Hypothalamus (tissue), 51 donors: Measurements from ENCODE around the gene DEFB124.
"Not testable (repeated sequence)": the region's sequence is repeated elsewhere in the genome, so short reads cannot be mapped to it uniquely, and the experiment has no call there.

ENCODE experiments used
- DNase-seq, 51 donors: peaks; one replicate each; lab custom pipeline; 2025; lab: John Stamatoyannopoulos, UW

DEFB124 gene

DNA sequence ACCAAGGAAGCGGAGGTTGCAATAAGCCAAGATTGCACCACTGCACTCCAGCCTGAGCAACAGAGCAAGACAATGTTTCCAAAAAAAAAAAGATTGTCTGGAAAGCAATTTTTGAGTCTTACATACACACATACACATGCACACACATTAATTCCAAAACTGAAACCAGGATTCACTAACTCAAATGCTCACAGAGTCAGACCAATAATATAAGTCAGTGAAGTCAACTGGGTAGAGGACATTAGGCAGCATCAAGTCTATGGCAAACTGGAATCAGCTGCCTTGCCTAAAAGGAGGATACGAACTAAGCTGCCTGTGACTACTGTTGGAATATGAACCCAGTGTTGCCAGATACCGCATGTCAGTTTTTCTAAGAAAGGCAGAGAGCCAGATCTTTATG is 15.8 kb upstream of the DEFB124 start:
- DNase-seq, result no peak

DNA sequence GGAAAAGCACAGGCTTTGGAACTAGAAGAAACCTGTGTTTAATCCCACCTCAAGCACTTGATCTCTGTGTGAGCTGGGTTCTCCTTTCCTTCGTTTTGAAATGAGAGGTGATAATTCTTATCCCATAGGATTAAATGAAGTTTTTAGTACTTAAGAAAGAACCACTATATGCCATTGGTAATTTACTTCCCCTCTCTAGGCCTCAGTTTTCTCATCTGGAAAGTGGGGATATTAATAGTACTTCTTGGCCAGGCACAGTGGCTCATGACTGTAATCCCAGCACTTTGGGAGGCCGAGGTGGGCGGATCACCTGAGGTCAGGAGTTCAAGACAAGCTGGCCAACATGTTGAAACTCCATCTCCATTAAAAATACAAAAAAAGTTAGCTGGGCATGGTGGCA is 14.2 kb upstream of the DEFB124 start:
- no peak for DNase-seq

DNA sequence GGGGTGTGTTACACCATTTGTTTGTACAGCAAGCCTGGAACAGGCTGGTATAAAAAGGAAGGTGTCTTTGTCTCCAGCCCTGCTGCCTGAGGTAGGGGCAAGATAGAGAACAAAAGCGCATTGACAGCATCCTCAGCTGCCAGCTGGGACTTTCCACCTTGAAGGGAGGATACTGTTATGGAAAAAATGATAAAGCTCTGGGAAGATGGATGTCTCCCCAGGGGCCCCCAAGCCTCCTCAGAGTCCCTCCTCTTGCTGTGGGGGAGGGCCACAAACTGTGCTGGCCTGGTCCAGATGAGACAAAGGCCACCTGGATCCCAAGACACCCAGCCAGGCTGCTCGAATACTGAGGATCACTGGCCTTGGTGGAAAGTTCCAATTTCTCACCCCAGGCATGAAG is 13.2 kb upstream of the DEFB124 start:
- no peak for DNase-seq

DNA sequence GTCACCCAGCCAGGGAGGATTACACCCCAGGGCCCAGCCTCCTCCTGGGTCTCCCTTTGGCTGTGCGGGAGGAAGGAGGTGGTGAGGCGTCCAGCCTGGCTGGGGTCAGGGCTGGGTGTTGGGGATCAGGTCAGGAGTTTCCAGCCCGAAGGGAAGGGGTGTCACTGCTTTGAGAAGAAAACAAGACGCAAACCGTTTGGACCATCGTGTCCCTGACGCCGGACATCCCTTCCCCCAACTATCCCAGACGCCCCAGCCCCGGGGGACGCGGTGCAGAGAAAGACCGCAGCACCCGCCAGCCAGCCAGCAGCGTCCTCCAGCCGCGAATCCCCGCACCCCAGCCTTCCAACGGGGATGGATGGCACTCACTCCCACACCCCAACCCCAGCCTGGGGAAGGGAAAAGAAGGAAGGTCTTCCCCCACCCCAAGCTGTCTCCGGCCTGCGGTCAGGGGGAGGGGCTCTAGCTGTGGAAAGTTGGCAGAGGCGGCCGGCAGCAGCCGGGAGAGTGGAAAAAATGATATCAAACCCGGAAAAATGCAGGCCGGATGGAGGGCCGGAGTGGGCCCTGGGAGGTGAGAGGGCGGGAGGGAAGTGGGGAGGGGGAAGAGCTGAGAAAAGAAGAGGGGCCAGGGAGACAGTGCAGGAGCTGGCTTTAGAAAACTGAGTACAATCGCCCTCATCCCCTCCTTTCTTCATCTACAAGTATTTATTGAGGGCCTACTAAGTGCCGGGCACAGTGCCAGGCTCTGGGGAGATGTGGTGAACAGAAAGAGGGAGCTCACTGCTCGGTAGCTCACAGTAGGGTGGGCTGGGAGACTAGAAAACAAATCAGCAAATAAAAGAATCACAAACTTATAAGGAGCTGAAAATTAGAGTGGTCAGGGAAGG is 10.8 kb upstream of the DEFB124 start:
- no peak for DNase-seq

DNA sequence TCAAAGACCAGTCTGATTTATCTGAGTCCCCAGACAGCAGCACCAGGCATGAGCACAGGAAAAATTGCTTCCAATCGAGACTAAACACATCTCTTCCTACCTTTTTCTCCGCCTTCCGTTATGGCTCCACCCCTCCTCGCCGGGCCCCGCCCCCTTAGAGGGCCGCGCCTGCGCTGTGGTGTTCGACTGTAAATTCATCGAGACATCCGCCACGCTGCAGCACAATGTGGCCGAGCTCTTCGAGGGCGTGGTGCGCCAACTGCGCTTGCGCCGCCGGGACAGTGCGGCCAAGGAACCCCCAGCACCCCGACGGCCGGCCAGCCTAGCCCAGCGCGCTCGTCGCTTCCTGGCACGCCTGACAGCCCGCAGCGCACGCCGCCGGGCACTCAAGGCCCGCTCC is 9.1 kb upstream of the DEFB124 start:
- no peak for DNase-seq

DNA sequence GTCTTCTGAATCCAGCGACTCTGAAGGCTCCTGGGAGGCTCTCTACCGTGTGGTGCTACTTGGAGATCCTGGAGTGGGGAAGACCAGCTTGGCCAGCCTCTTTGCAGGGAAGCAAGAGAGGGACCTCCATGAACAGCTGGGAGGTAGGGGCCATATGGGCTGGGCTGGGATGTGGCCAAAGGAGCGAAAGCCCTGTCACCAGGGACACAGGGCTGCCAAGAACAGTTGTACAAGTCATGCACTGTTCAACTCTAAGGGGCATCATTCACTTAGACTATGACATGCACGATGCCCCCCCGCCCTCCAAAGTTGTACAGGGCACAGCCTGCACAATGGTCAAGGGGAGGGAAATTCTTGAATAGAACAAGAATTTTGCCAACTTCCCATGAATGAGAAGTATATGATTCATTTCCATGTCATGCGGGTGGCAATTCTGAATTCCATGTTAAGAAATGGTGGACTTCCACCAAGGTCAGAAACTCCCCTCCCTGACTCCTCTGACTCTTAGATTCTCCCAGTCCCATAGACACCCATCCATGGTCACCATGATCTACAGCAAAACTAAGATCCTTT is 1.8 kb upstream of the DEFB124 start:
- DNase-seq, result no peak

DNA sequence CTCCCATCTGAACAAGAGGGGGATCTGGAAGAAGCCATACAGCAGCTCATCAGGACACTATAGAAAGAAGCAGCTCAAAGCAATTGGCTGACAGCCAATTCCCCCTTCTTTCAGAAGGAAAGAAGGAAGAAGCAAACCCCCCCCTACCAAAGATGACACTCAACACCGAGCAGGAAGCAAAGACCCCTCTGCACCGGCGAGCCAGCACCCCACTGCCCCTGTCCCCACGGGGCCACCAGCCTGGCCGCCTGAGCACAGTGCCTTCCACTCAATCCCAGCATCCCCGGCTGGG is 1.3 kb upstream of the DEFB124 start:
- DNase-seq, result no peak

DNA sequence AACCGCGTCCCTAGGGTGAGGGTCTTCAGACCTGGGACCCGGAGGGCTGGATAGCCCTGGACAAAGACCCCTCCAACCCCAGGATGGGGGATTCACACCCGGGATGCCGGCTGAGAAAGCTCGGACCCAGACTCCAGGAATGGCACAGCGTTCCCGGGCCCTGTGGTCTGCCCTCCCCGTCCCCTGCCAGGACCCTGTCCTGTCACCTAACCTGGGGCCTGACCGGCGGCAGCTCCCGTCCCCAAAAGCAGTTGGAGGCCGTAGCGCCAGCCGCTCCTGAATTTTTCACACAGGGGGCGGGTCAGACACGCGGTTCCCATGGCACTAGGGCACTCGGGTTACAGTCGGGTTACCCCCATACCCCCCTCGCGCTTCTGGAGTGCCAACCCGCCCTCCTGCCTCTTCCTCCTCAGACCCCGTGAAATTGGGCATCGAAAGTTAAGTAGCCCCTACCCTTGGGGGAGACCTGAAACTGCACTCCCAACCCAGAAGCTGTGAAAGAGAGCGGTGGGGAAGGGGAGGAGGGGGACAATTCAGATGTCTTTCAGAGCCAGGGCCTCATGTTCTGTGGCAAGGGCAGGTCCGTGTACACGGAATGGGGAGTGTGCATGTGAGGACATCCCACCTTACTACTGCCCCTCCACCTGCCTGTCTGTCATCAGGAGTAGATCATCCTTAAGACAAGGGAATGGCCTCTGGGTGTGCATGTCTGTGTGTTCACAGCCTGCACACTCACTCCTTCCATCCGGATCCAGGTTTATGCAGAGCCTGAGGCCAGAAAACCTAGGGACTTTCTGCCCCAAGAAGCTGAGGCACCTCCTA is 756 bp upstream of the DEFB124 start:
- no peak for DNase-seq

DNA sequence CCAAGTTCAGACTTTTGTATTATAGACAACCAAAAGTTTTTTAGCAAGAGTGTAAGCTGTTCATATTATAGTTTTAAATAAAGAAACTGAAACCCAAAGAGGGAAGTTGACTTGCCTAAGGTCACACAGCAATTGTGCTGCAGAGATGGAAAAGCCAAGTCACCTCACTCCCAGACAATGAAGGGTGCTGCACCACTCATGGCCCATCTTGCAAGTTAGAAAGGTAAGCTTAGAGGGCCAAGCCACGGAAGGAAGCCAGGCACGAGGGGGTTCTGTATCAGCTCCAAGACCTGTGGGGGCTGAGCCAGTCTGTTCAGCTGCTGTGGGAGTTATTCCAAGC is 860 bp downstream of the DEFB124 start:
- no peak for DNase-seq

DNA sequence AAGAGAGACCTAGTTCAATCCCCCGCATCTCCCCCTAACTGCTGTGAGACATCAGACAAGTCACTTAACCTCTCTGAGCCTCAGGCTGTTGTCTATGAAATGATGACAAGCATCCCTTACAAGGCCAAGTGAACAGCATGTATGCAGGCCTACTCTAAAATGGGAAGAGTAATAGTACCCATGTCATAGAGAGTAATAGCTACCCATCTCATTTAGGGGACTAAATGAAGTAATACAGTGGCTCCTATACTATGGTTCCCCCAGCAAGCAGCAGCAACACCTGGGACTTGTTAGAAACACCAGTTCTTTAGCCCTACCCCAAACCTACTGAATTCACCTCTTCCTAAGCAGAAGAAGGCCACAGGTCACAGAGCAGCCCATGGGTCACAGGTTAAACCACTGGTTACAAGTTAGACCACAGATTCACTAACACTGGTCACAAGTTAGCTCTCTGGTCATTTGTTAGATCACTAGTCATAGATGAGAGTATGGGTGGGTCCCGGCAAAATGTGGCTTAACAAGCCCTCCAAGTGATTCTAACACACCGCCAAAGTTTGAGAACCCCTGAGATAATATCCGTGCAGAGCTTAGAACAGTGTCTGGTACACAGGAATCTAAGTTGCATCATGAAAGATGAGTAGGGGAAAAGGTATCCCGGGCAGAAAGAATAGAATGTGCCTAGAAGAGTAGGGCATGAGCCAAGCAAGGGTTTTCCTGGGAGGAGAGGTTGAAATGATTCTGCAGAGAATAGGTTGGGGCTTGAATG is 1.4 kb downstream of the DEFB124 start:
- no peak for DNase-seq

DNA sequence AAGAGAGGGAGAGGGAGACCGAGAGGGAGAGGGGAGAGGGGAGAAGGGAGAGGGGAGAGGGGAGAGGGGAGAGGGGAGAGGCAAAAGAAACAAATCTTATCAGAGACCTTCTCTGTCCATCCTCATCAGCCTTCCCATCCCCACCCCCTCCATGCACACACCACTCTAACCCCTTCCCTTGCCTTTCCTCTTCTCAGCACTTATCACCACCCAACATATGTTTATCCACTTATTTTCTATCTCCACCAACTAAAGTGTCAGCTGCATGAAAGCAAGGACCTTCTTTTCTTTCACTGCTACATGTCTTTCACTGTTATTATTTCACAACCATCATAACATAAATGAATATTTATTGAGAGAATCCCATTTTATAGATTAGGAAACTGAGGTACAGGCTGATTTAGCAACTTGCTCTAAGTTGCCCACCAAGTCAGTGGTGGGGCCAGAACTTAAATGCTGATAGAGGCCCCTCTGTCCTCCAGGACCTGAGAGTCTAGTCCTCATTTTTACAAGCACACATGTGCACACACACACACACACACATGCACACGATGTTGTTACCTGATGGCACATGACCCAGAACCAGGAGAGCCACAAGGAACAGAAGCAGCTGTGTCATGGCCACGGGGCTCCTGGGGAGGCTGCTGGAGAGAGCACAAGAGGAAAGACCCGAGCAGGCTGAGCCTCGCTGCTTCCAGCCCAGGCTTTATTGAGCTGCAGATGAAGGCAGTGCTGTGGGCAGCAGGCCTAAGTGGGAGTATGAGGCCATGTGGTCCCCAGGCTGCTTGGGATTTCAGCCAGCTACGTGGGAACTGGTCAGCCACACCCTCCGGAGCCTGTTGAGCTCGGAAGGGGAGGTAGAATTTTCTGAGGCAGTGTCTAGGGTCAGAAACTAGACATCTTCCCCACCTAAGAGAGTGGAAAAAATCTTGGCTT is 2.3 kb downstream of the DEFB124 start:
- DNase-seq, result no peak

DNA sequence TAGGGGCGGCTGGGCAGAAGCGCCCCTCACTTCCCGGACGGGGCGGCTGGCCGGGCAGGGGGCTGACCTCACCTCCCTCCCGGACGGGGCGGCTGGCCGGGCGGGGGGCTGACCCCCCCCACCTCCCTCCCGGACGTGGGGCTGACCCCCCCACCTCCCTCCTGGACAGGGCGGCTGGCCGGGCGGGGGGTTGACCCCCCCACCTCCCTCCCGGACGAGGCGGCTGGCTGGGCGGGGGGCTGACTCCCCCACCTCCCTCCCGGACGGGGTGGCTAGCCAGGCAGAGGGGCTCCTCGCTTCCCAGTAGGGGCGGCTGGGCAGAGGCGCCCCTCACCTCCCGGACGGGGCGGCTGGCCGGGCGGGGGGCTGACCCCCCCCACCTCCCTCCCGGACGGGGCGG is 4.0 kb downstream of the DEFB124 start:
- not testable (repeated sequence) for DNase-seq

DNA sequence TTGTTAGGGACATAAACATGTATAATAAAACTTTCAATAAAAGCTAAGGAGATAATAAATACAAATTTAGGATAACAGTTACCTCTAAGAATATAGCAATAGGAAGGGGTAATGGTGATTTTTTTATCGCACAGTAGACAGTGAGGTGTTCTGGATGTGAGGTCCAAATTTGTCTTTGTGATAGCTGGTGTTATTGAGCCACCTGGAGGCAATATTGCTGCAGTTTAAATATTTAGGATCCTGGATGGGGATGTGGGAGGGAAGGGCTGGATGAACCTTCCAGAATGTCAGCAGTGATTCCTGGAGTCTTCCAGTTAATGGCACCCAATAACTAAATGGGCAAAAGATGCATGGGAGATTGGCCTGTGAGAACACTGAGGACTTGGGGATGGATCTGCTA is 20.6 kb downstream of the DEFB124 start:
- DNase-seq, result no peak

DNA sequence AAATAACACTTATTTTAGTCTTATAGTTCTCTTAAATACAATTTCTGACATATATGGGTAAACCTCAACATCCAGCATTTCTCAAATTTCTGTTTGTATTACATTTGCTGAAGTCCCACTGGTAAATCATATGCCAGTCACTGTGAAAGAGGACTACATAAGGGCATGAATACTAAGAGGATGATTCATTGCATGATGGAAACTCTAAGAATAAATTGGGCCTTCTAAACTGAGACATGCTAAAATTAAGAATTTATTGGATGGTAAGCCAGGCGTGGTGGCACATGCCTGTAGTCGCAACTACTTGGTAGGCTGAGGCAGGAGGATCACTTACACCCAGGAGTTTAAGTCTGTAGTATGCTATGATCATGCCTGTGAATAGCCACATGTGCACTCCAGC is 22.4 kb downstream of the DEFB124 start:
- no peak for DNase-seq

DNA sequence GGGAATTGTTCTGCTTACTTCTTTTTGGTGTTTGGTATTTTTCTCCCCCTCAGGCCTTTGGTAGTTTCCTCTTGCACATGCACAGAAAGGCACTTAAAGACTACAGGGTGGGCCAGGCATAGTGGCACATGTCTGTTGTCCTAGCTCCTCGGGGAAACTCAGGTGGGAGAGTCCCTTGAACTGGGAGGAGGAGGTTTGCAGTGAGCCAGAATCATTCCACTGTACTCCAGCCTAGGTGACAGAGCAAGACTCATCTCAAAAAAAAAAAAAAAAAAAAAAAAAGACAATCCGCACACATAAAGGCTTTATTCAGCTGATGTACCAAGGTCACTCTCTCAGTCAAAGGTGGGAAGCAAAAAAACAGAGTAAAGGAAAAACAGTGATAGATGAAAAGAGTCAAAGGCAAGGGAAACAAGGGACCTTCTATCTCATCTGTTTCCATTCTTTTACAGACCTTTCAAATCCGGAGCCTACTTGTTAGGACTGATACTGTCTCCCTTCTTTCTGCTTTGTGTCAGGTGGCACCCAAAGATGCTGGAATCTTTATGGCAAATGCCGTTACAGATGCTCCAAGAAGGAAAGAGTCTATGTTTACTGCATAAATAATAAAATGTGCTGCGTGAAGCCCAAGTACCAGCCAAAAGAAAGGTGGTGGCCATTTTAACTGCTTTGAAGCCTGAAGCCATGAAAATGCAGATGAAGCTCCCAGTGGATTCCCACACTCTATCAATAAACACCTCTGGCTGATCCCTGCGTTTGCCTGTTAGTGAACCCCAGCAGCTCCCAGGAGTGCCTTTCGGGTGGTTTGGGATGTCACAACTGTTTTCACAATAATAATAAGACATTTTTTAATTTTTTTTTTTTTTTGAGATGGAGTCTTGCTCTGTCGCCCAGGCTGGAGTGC is 25.2 kb downstream of the DEFB124 start:
- no peak for DNase-seq

DNA sequence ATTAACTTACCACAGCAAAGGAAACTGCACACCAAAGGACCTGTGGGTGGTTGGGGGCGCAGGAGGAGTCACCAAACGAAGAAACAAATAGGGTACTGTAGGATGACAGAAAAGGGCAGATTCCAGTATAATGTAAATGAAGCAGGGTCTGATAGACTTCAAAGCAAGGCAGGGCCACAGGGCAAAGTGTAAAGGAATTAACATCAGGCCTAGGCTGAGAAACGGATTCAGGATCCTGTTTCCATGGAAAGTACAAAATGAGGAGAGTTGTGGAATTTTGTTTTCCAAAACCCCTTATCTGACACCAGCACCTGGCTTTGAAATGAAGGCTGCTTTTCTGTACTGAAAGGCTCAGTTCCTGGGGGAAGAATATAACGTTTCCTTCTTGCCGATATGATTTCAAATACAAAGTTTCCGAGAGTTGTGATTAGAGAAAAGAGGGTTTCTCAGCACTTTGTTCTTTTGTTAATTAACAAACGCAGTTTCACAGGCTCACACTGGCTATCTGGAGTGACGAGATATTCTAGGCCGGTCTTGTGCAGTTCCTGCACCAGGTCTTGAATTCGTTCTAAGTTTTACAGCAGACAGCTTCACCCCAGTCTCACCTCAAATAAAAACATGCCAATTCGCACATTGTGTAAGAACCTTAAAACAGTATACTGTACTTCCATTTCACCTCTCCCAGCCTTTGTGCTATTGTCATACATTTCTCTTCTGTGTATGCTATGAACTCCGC is 28.7 kb downstream of the DEFB124 start:
- DNase-seq, result no peak

DNA sequence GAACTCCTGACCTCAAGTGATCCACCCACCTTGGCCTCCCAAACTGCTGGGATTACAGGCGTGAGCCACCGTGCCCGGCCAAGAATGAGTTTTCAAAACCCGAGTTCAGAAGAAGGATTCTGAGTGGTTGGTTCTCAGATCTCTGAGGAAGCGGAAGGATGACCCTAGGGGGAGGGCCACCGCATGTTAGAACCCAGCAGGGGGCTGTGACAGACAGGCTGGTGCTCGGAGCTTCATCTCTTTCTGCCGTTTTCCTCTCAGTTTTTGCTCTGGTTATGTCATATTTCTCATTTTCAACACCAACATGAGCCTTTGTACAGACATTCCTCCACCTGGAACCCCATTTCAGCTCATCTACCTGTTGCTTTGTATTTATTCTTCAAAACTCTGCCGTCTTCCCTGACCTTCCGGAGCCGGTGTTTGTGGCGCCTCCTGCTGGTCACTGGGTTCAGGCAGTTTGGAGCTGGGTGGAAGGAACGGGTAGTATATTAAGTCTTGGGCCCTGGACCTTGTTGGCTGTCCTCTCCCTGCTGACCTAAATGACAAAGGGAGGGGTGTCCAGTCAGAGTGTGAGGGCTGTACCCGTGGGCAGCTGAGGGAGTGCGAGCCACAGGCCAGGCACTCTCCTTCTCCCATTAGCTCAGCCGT is 34.8 kb downstream of the DEFB124 start, which contains the start of gene DEFB123:
DEFB123 (plus strand) TSS at position 621 of the 648 bp plus-strand sequence. CDS start 67 bp downstream, outside the sequence.
- no peak for DNase-seq
